ENCODE data around the gene MALL.
"Not testable (repeated sequence)": the region's sequence is repeated elsewhere in the genome, so short reads cannot be mapped to it uniquely, and the experiment has no call there.

MALL gene

DNA sequence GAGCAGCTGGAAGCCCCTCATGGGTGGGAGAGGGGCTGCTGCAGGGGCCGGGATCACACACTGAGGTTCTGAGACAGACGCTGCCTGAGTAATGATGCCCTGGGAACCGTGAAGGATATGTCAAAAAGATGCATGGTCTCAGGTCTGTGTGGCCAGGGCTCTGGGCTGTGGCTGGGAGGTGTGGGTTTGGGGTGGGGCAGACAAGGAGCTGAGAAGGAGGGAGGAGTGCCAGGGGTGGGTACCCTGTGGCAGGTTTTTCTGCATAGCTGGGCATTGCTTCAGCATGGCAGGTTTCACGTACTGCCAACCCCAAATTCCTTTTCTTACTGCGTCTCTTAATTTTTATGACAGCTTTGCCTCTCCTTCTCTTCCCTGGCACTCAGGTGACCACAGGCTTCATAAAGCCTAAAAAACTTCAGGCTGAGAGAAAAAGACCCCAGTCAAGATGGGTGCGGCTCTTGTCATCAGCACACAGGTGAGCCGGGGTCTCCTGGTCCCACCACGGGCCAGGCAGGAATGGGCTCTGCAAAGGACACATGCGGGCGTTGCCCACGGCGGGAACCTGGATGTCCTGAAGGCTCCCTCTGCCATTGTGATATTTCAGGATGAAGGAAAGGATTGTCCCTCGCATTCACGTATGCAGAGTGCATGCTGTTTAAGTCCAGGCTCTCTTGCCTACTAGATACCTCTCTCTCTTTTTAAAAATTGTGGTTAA lies 18.0 kb downstream of the MALL start:
- DNase-seq, result no peak

- no peak for DNase-seq
Observed at GRCh38 chr2:110095994-110096633, 19.5 kb downstream of the MALL start.

DNA sequence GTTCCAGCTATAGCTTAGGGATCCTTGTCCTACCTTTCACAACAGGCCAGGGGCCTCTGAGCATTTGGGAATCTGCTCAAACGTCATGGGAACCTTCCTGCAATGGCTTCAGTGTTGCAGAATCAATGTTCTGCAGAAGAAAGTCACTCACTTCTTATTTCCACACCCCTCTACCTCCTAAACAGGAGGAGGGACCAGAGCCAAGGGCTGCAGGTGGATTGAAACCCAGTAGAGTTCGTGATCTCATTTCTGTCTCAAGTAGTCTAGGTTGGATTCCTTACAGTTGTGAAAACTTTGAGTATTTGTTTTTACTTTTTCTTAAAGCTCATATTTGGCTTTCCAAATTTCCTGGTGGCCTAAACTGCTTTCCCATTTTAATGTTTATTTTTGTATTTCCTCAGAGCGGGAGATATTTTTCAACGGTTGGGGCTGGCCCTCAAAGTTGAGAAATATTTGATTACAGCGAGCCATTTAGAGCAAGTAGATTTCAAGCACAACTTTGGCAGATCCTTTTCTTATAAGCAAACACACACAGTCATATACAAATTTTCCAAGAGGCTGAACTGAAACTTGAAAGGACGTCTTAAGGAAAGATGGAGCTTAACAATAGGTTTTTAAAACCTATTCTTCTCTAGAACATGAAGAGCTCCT lies 20.6 kb downstream of the MALL start:
- not testable (repeated sequence) for DNase-seq

DNA sequence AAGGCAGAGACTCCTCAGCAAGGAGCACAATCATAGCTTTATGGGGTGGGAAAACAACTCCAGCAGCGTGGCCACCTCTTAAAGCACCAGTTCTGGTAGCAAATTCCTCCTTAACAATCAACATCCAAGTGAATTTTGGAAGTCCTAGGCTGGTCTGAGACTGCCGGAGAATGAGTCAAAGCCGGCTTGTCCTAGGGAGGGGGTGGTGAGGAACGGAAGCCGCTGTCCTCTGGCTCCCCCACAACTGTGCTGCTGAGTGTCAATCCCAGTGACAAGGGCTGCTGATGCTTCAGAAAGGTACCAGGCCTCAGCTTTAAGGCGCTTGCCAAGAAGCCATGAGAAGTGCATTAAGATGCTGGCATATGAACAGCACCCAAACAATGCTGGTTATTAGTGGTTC lies 21.7 kb downstream of the MALL start:
- DNase-seq, result not testable (repeated sequence)

DNA sequence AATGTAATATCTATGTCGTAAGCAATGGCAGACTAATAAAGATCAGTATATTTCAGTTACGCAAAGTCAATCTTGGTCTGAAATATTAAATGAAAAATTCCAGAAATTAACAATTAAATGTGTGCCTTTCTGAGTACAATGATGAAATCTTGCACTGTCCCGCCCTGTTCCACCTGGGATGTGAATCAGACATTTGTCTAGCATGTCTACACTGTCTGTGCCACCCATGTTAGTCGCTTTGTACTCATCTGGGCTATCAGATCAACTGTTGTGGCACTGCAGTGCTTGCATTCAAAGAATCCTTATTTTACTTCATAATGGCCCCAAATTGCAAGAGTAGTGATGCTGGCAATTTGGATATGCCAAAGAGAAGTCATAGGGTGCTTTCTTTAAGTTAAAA lies 25.5 kb downstream of the MALL start:
- not testable (repeated sequence) for DNase-seq

DNA sequence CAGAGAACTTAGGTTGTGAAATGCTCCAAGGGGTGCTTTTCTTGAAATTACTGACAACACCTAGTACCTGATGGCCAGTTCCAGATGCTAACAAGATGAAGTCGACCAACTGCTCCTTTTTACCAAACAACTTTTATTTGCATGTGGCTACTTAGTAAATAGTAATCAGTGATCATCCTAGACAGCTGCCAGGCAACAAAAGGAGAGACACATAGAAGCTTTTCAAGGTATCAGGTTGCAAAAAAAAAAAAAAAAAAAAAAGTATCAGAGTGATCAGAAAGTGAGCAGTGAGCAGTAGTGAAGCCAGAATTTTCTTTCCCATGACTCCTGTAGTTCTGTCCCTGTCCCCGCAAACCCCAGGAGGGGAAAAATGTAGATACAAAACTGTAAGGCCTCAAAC lies 31.9 kb downstream of the MALL start:
- not testable (repeated sequence) for DNase-seq

DNA sequence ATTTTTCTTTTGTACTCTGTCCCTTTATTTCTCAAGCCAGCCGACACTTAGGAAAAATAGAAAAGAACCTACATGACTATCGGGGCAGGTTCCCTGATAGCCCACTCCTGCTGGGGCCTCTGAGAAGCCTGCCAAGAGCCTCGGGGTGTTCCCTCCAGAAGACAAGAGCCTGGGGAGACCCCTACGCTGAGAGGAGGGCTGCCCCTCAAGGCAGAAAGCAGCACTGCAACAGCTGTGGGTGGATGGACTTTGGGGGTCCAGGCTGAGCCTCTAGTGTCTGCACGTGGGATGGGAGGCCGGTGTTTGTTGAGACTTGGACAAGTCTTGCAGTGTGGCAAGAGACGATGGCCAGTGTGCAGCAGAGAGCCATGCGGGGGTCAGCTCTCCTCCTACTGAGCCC lies 32.5 kb downstream of the MALL start:
- not testable (repeated sequence) for DNase-seq

DNA sequence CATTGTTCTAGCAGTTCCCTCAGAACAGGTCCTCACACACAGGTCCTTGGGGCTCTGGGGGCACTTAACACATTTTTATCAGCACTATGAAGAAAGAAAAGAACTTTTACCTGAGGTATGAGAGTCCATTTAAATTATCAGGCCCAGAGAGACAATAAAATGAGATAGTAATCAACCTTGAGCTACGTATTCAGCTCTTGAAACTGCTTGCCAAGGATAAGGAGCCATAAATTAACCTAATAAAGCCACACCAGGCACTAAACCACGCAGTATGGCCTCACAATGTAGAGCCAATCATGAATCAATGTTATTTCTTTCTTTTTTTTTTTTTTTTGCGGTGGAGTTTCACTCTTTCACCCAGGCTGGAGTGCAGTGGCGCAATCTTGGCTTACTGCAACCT lies 37.5 kb downstream of the MALL start:
- not testable (repeated sequence) for DNase-seq

DNA sequence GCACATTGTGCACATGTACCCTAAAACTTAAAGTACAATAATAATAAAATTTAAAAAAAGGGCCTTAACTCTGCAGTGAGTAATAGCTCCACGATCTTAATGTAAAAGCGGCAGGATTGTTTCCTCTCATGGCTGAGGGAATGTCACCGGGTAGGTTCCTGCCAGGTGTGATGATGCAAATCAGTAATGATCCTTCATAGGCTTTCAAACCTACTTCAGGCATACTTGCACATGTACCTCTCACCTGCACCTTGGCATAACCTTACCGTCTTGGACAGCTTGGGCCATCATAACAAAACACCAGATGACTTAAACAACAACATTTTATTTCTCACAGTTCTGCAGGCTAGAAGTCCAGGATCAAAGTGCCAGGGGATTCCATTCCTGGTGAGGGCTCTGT lies 39.7 kb downstream of the MALL start:
- DNase-seq, result not testable (repeated sequence)

- DNase-seq, result not testable (repeated sequence)
Observed at GRCh38 chr2:110069869-110070268, 45.8 kb downstream of the MALL start.

DNA sequence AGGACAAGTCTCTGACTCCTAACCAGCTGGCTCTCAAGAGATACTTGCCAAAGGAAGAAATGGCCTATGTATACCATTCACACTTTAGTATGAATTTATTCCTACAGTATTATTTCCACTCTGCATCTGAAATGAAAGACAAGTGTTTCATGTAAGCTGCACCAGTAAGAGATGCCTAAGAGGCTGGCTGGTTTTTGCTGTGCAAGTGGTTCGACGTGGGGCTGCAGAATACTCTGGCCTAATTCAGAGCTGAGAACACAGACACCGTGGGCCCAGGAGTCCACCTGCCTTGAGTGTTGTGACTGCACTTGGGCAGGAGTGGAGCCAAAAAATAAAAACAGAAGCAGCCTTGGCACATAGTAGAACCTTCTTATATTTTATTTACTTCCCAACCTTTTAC lies 47.5 kb downstream of the MALL start:
- not testable (repeated sequence) for DNase-seq

- DNase-seq, result not testable (repeated sequence)
Observed at GRCh38 chr2:110062332-110062731, 53.3 kb downstream of the MALL start.

- DNase-seq, result not testable (repeated sequence)
Observed at GRCh38 chr2:110060550-110060949, 55.1 kb downstream of the MALL start.

- not testable (repeated sequence) for DNase-seq
Observed at GRCh38 chr2:110059694-110060358, 55.8 kb downstream of the MALL start.

- not testable (repeated sequence) for DNase-seq
Observed at GRCh38 chr2:110059009-110059693, 56.5 kb downstream of the MALL start.

DNA sequence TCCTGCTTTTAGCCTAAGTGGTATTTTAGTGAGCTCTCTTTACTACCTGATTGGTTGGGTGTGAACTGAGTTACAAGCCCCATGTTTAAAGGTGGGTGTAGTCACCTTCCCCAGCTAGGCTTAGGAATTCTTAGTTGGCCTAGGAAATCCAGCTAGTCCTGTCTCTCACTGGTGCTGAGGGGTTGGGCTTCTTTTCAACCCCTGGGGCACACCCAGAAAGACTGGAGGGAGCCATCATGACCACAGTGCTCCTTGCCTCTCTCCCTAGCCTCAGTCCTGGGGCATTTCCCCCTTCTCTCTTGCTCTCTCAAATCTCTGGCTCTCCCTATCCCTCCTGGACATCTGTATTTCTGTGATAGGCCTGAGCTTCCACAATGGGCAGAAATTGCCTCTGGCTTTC lies 57.6 kb downstream of the MALL start:
- DNase-seq, result not testable (repeated sequence)

DNA sequence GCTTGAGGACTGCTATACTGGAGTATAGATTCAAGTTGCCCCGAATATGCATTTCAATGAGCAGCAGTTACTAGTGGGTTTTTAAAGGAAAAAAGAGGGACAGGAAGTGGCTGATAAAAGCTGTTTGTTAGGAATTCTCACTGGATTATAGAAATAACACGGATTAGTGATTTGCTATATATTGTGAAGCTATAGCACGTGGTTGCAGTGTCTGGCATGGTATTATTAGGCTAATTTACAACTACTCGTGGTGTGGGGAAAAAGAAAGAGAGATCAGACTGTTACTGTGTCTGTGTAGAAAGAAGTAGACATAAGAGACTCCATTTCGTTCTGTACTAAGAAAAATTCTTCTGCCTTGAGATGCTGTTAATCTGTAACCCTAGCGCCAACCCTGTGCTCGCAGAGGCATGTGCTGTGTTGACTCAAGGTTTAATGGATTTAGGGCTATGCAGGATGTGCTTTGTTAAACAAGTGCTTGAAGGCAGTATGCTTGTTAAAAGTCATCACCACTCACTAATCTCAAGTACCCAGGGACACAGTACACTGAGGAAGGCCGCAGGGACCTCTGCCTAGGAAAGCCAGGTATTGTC lies 59.7 kb downstream of the MALL start:
- not testable (repeated sequence) for DNase-seq

GRCh38 chr2:110054521-110055407 lies 60.9 kb downstream of the MALL start:
- DNase-seq, result not testable (repeated sequence)

- DNase-seq, result not testable (repeated sequence)
Observed at GRCh38 chr2:110053688-110054087, 61.9 kb downstream of the MALL start.

DNA sequence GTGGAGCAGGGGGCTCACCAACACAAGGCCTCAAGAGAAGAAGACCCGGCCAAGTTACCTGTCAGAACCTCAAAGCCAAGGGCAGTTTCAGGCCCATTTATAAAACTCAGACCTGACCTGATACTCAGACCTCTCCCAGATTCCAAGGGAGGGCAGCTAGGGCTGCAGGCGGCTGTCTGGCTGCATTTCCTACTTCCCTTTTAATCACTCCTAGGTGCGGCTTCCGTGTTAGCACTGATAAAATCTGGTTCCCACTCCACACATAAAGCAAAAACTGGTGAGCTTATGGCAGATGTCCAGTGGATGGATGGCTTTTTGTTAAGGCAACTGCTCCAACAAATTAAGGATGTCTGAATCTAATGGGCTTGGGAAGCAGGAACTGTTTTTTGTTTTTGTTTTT lies 63.5 kb downstream of the MALL start:
- not testable (repeated sequence) for DNase-seq

DNA sequence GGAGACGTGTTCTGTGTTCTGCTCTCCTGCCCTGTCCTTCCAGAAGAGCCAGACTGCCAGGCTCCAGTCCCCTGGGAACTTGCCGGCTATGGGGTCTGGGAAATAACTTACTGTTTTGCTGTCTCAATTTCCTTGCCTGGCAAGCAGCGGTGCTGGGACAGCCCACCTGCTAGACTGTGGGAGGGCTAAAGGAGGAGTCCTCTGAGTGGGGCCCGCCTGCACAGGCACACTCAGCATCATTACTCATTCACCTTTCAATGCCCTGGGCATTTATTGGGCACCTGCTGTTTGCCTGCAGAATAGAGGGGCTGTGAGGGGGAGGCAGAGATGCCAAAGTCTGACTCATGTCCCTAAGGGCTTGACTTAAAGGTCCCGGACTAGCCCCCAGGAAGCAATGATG lies 65.4 kb downstream of the MALL start:
- DNase-seq, result not testable (repeated sequence)
